Gastrocnemius medialis (tissue), 4 donors: ENCODE data around the gene SHC3. TPM values are rescaled to one million over a fixed set of nuclear protein-coding genes. Genes with fewer than 3 reads are reported as not detected.

ENCODE experiments used
- ATAC-seq, 2 donors: fragments of 150-250 bp; one replicate each; pipeline ENCODE4 v1.9.1; 2016
- DNase-seq, 2 donors: peaks; one replicate each; pipeline ENCODE4 v3.0.0-alpha.2; 2019
- H3K27ac ChIP-seq, 4 donors: fragments of 200-600 bp; sonication (generic); 1 replicate in 1 of 4; 2 replicates in 3 of 4; pipeline ENCODE4 v1.5.1; 2016 to 2018; ENCODE audit warnings: mild to moderate bottlenecking in 2 of 4, moderate library complexity in 1 of 4
- H3K27me3 ChIP-seq, 3 donors: fragments of 200-600 bp; sonication (generic) in 2 of 3; 1 replicate in 1 of 3; 2 replicates in 2 of 3; pipeline versions ENCODE4 v1.5.1 to v1.6.0; 2016 to 2019; ENCODE audit warnings: mild to moderate bottlenecking in 1 of 3, moderate library complexity in 1 of 3
- H3K36me3 ChIP-seq, 2 donors: fragments of 200-600 bp; sonication (generic) in 1 of 2; one replicate each; pipeline ENCODE4 v1.5.1; 2017 to 2018
- H3K4me1 ChIP-seq, 2 donors: fragments of 200-600 bp; sonication (generic) in 1 of 2; one replicate each; pipeline ENCODE4 v1.5.1; 2016 to 2017; ENCODE audit warnings: mild to moderate bottlenecking in 2 of 2
- H3K4me3 ChIP-seq, 4 donors: fragments of 200-600 bp; sonication (generic) in 3 of 4; 1 replicate in 1 of 4; 2 replicates in 3 of 4; pipeline ENCODE4 v1.5.1; 2016 to 2019; ENCODE audit warnings: mild to moderate bottlenecking in 2 of 4
- H3K9me3 ChIP-seq, 3 donors: fragments of 200-600 bp; sonication (generic) in 2 of 3; 1 replicate in 1 of 3; 2 replicates in 2 of 3; pipeline ENCODE4 v1.5.1; 2016 to 2019
- CTCF ChIP-seq, 5 experiments: fragments of 450-650 bp in 3 of 5; fragments of 200-600 bp in 2 of 5; sonication (generic) in 2 of 5; IDR thresholded peaks in 4 of 5; conservative IDR thresholded peaks in 1 of 5; 1 replicate in 4 of 5; 2 replicates in 1 of 5; pipeline ENCODE4 v1.5.1; 2016 to 2019; ENCODE audit warnings: antibody characterized with exemption in 5 of 5, mild to moderate bottlenecking in 3 of 5, moderate library complexity in 3 of 5
- POLR2A ChIP-seq, 2 donors: fragments of 450-650 bp; IDR thresholded peaks; one replicate each; pipeline ENCODE4 v1.6.1; 2017; ENCODE audit warnings: antibody characterized with exemption in 2 of 2, mild to moderate bottlenecking in 2 of 2, moderate library complexity in 2 of 2
- in situ Hi-C, 4 donors: fragments of 200-750 bp; cut with MboI; loops; one replicate each; pipeline versions ENCODE4 v1.15.0 to v1.8.0; 2017; ENCODE audit warnings: low sequenced_read_pairs in 4 of 4
- intact Hi-C: fragments of 100-400 bp; cut with DNase I; formaldehyde crosslinking; loops from one replicate; pipeline ENCODE4 v1.15.1; 2023; ENCODE audit warnings: low total_unique reads
- total RNA-seq, 4 donors: library from RNA; depleted of rRNA; stranded (reverse); fragments of >200 nt; gene quantifications; one replicate each; pipeline versions ENCODE4 v1.1.0 to v1.2.3, GENCODE V29; 2016

SHC3 gene
- total RNA-seq, 4 donors from 2014 or later: 0.09 to 0.29 (median 0.15) TPM; not detected in 1

GRCh38 chr9:89014153-89014552, 164.5 kb downstream of the SHC3 start:
- Histone ChIP-seq H3K4me3 (no peak overlapping the region), H3K36me3 (no peaks in the 10 kb centered on the region), H3K9me3 (no peaks in the 10 kb centered on the region), H3K27me3 (no peaks in the 10 kb centered on the region), H3K27ac (no peak overlapping the region), H3K4me1 (no peaks in the 10 kb centered on the region)
- no peak for TF ChIP-seq CTCF (IDR thresholded peaks at IDR 0.05 in 4 of 5, conservative IDR thresholded peaks at IDR 0.05 in 1 of 5)
- TF ChIP-seq POLR2A (IDR thresholded peaks at IDR 0.05): no peak
- in situ Hi-C loops (no loop called here), intact Hi-C loops (no loop called here)
- ATAC-seq: no peak
- no peak for DNase-seq

- Histone ChIP-seq H3K4me1 (no peaks in the 10 kb centered on the region), H3K27me3 (no peaks in the 10 kb centered on the region), H3K36me3 (no peaks in the 10 kb centered on the region), H3K4me3 (no peak overlapping the region), H3K27ac (no peak overlapping the region), H3K9me3 (no peaks in the 10 kb centered on the region)
- no peak for TF ChIP-seq CTCF (IDR thresholded peaks at IDR 0.05 in 4 of 5, conservative IDR thresholded peaks at IDR 0.05 in 1 of 5)
- no peak for TF ChIP-seq POLR2A (IDR thresholded peaks at IDR 0.05)
- in situ Hi-C loops (no loop called here), intact Hi-C loops (no loop called here)
- no peak for ATAC-seq
- DNase-seq: no peak
Observed at GRCh38 chr9:89013660-89014059, 165.0 kb downstream of the SHC3 start.

- ATAC-seq (no peak), DNase-seq (no peak)
- in situ Hi-C loops (no loop called here), intact Hi-C loops (no loop called here)
- Histone ChIP-seq H3K4me1 (no peaks in the 10 kb centered on the region), H3K27me3 (no peaks in the 10 kb centered on the region), H3K27ac (no peak overlapping the region), H3K9me3 (no peaks in the 10 kb centered on the region), H3K36me3 (no peaks in the 10 kb centered on the region), H3K4me3 (no peak overlapping the region)
- TF ChIP-seq CTCF (IDR thresholded peaks at IDR 0.05 in 4 of 5, conservative IDR thresholded peaks at IDR 0.05 in 1 of 5) (no peak), POLR2A (IDR thresholded peaks at IDR 0.05) (no peak)
Observed at GRCh38 chr9:89012294-89013042, 166.2 kb downstream of the SHC3 start.

GRCh38 chr9:89011683-89012082, 166.9 kb downstream of the SHC3 start:
- DNase-seq: no peak
- intact Hi-C loops (no loop called here), in situ Hi-C loops (no loop called here)
- no peaks in the 10 kb centered on the region for H3K4me1 ChIP-seq
- ATAC-seq: no peak
- no peaks in the 10 kb centered on the region for H3K9me3 ChIP-seq
- H3K27ac ChIP-seq: no peak overlapping the region
- TF ChIP-seq CTCF (IDR thresholded peaks at IDR 0.05 in 4 of 5, conservative IDR thresholded peaks at IDR 0.05 in 1 of 5) (no peak), POLR2A (IDR thresholded peaks at IDR 0.05) (no peak)
- no peaks in the 10 kb centered on the region for H3K27me3 ChIP-seq
- H3K4me3 ChIP-seq: no peak overlapping the region
- no peaks in the 10 kb centered on the region for H3K36me3 ChIP-seq
